ENCODE data around the gene CLRN1. TPM values are rescaled to one million over a fixed set of nuclear protein-coding genes. Genes with fewer than 3 reads are reported as not detected.
A peak's percentile ranks its signal among the peaks of the same experiment; 100 is the strongest.

The CLRN1 gene
- polyA plus RNA-seq, 10 donors, result 0.20 to 0.75 (median 0.24) TPM; not detected in 1

- DNase-seq, result no peak
Measured at GRCh38 chr3:150922611-150923010, 49.9 kb downstream of the CLRN1 start.

DNA sequence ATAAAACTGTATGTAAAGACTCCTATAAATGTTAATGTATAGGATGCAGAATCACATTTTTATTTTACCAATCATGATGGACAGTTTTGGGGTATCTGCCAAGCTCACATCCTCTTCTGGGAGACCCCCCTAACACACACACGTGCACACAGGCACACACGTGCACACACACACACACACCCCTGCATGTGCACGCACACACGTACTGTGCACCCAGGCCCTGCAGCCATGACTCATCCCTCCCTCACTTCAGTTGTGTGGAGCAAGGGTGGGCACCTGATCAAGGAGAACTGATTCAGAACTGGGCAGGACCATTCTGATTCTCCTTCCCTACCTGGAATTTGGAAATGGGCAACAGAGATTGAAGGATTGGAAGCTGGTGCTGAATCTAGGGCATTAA is 51.3 kb downstream of the CLRN1 start:
- DNase-seq, result no peak

DNA sequence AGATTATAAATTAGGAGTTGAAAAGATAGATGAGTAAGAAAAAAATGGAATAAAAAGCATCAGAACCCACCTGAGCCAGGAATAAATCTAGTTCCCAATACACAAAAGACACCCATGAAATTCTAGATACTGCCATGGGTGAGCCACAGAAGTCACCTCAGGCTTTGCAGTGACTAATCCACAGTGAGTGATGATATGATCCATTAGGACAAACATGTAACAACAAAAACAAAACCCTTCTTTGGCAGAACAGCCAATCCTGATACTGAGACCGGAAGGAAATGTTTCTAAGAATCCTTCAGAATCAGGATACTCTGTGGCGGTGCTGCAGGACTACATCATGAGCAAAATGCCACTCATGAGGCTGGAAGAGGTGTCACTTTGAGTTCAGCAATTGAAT is 52.3 kb downstream of the CLRN1 start:
- DNase-seq, result no peak

GRCh38 chr3:150917951-150918350 is 54.6 kb downstream of the CLRN1 start:
- DNase-seq, result no peak

GRCh38 chr3:150913133-150913922 is 59.2 kb downstream of the CLRN1 start:
- peak; percentile 76 to 88 (median 81) for DNase-seq

DNA sequence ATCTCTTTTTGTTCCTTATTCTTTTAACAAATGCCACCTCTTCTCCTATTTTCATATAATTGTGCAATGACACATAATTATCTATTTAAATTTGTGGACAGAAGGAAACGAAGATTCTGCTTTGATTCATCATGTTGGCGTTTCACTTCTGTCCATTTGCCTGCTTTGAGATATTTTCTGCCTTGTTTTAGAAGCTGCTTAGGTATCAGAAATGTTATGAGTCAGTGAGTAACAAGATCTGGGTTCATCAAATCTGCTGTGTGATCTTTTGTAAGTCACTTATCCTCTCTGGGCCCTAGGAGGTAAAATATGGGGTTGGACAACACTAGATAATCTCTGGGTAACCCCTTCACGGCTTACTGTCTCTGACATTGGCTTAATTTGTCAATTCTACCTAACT is 60.0 kb downstream of the CLRN1 start:
- peak in 1 of 3 donors; percentile 9 for DNase-seq

DNA sequence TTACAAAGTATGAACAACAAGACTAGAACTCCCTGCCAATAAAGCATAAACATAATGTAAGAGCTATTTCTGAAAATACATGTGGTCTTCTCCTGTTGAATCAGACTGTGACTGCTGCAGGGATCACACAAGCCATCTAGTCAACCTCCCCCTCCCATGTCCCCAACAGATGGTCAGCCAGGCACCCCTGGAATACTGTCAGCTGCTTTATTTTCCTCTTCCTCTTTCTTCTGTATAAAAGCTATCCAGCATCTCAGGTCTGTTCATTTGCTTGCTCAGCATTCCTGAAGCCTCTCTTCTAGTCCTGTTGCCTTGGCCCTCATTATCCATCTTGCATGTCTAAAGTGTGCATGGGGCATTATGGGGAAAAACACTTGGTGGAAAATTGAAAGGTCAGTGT is 60.8 kb downstream of the CLRN1 start:
- peak in 2 of 3 donors; percentile 37 to 63 for DNase-seq

DNA sequence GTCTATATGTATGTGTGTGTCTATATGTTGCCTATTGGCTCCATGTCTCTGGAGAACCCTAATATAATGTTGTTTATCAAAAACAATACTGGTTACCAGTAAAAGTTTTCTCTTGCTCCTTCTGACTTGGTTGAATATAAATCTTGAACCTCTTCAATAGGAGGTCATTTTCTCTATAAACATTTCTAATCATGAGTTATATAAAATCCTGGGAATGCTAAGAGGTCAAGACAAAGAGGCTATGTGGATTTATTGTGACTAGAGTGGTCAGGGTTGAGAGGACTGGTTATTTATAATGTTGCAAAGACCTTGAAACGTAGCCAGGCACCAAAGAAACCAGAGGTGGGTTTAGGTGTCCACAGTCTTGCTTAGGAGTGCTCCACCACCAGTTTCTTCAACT is 66.1 kb downstream of the CLRN1 start:
- no peak for DNase-seq

GRCh38 chr3:150905746-150906145 is 66.8 kb downstream of the CLRN1 start:
- no peak for DNase-seq

DNA sequence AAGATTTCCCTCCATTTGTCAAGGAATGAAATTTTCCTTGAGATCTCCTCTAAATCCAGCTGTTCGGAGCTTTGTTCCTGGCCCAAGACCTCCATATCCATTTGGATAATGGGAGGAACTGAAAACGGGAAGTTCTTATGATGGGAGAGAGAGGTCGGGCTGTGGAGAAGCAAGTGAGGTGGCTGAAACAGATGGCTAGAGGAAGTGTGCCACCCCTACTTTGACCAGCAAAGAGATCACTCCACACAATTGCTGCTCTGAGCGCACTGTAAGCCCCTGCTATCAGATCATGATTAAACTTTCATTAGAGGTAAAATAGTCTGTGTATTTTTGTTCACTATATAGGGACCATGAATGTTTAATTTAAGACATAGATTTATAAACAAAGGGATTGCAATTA is 67.2 kb downstream of the CLRN1 start, which contains the start of gene MINDY4B:
Gene MINDY4B, minus strand, starts transcription at position 101 of the 400 bp plus-strand sequence. Its CDS starts 0 bp downstream, at position 101.
- no peak for DNase-seq

- DNase-seq, result no peak
Measured at GRCh38 chr3:150902988-150903387, 69.5 kb downstream of the CLRN1 start.

DNA sequence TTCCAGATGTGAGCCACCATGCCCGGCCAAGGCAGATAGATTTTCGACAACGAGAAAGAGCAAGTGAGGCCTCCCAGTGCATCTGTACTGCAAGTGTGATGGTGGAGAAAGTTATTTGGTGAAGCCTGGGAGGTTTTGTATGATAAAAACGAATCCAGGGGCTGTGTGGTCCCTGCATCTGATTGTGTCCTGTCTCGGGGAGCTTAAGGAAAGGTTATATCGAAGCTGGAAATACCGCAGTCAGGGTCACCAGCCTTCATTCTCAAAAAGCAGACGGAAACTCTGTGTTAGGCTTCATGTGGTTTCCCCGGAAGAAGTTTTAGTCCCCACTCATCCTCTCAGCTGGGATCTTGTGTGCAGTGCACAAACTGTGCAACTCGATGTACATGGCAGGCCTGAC is 70.7 kb downstream of the CLRN1 start:
- DNase-seq, result no peak

- no peak for DNase-seq
Measured at GRCh38 chr3:150899141-150899540, 73.4 kb downstream of the CLRN1 start.

GRCh38 chr3:150898046-150898754 is 74.3 kb downstream of the CLRN1 start:
- no peak for DNase-seq

GRCh38 chr3:150897592-150897991 is 74.9 kb downstream of the CLRN1 start:
- no peak for DNase-seq

- no peak for DNase-seq
Measured at GRCh38 chr3:150890831-150891230, 81.7 kb downstream of the CLRN1 start.

DNA sequence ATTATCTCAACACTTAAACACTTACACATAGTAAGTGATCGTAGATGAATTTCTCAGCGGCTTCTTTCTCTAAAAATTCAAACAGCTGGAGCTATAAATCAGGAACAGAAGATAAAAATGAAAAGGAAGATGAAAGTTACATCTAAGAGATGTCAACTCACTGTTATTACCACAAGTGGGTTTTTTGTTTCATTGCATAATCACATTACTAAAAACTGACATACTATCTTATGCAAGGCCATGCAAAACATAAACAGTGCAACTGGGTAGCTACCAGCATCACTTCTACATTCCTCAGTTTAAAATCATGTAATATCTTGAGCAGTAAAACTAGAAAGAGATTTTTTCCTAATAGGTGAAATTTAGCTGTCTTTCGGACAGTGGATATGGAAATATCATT is 82.2 kb downstream of the CLRN1 start:
- no peak for DNase-seq

DNA sequence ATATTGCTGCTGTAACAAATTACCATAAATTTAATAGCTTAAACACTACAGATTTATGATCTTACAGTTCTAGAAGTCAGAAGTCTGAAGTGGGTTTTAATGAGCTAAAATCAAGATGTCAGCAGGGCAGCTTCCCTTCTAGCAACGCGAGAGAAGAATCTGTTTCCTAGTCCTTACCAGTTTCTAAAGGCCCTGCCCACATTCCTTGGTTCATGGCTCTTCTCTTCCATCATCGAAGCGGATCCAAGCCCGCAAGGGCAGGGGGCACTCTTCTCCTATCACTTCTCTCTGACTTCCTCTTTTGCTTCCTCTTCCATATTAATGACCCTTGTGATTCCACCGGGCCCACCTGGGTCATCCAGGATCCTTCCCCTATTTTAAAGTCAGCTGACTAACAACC is 83.4 kb downstream of the CLRN1 start:
- no peak for DNase-seq

GRCh38 chr3:150887031-150887430 is 85.5 kb downstream of the CLRN1 start:
- DNase-seq, result no peak

- no peak for DNase-seq
Measured at GRCh38 chr3:150885535-150885934, 87.0 kb downstream of the CLRN1 start.

DNA sequence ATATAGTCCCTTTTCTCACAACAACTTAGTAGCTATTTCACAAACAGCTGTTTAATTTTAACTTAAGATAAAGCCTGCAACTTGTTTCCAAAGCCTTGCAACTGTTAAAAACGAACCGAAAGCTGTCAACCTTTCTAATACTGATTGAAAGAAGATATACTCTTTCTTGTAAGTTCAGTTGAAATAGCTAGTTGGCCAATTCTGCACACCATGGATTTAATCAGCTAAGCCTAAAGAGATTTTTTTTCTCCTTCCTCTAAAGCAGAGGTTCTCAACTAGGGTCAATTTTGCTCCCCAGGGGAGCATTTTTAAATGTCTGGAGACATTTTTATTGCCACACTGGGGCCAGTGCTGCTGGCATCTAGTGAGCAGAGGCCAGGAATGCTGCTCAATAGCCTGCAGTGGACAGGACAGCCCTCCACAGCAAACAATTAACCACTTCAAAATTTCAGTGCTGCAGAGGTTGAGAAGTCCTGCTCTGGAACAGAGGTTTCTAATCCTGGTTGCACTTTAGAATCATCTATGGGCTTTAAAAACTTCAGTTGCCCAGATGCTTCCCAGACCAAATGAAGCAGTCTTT is 93.4 kb downstream of the CLRN1 start:
- no peak for DNase-seq

GRCh38 chr3:150878290-150878689 is 94.2 kb downstream of the CLRN1 start:
- DNase-seq, result no peak

DNA sequence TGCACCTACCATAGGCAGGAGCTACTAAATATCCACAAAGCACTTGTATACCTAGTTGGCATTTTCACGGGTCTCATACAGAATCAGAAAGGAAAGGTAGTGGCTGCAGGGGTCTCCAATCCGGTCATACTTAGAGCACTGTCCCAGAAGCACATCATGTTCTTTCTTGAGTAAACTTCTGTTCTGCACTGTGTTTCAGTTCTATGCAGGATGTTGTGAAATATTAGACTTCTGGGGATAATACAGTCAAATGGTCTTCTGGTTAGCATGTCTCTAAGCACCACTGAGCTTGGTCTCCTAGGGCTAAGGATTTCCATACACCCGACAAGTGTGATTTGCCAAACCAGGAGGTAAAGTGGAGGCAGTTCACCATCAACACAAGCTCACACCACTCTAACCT is 95.2 kb downstream of the CLRN1 start:
- DNase-seq, result no peak

All from muscle of back (tissue), 11 donors.